HG02981 (cell line): ENCODE measurements around the gene HNF4A.

Experiments used
- ATAC-seq: cut with Tn5 transposase; IDR thresholded peaks from one replicate; pipeline ENCODE4 v1.9.1; 2021; ENCODE audit warnings: mild to moderate bottlenecking, moderate library complexity; ENCODE audit not compliant: unreplicated experiment

Gene HNF4A

DNA sequence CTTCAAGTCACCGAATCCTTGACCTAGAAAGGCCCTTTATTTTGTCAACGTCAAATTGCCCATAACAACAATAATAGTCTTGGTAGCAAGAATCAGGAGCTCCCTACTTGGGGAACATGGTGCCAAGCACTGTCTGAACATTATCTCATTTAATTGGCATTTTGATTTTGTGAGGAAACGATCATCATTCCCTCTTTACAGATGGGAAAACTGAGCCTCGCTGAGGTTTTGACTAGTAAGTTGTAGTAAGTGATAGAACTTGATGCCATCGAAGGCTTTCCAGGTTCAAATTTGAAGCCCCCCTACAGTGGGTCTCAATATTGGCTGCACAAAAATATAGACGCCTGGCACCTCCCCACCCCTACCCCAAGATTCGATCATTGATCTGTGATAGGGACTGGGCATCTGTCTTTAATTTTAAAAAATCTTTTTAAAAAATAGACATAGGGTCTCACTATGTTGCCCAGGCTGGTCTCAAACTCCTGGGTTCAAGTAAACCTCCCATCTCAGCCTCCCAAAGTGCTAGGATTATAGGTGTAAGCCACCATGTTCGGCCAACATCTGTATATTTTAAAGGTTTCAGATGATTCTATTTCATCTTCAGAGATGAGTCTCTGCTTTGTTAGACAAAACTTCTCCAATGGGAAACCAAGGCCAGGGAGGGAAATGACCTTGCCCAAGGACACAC lies 36.7 kb downstream of the HNF4A start:
- no peak for ATAC-seq

GRCh38 chr20:44392776-44393607 lies 37.5 kb downstream of the HNF4A start:
- ATAC-seq, result no peak

DNA sequence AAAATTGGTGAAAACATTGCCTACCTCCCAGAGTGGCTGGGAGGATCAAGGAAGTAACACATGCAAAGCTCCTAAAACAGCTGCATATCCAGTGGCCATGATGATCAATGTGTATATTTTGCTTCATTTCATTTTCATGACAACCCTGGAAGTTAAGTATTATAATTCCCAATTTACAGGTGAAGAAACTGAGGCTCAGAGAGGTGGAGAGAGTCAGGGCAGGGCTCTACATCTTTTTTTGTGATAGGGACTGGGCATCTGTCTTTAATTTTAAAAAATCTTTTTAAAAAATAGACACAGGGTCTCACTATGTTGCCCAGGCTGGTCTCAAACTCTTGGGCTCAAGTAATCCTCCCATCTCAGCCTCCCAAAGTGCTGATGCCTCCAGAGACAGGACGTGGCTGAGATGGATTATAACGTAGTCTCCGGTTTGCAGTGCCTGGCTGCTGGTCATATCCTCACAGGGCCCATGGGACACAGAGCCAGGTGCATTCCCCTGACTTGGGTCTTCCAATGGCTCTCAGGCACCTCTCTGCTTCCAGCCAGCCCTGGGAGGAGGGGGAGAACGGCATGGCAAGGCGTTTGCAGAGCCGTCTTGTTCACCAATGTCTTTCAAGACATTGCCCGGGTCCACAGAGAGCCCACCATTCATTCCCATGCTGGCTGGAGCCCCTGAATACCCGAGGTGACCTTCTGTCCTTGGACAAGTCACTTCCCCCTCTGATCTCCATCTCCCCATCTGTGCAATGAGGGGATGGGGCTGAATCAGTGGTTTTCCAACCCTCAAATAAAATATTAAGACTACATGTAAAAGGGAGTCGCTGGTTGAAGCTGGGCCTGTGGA lies 38.3 kb downstream of the HNF4A start:
- ATAC-seq, result no peak

- ATAC-seq, result no peak
These were observed 38.9 kb downstream of the HNF4A start for GRCh38 chr20:44394452-44394701.

DNA sequence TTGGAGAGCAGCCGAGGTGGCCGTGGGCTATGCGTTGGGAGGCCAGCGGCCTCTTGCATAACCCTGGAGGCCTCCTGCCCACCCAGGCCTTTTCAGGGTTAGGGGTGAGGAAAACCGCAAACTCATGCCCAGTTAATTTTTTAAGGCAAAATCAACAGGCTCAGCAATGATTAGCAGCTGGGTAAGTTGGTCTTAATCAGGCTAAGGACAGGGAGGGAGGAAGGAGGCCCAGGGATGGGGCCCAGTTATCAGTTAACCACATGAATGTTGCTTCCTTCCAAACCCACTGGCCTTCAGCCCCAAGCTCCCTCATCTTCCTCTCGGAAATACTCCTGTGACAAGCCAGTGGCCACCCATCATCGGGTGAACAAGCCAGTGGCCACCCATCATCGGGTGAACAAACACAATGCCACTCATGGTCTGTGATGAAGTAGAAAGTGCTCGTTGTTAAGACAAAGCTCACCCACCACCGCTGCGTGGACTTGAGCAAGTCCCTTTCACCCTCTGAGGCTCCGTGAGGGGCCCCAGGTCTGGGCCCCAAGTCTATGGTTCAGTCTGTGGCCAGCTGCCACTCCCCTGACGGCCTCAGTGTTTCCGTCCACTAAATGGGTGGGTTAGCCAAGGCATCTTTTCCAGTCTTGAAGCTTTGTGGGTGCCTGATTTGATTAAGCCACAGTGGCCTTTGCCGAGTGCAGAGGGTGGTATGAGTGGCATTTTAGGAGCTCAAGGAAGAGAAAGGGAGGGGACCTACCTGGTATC lies 39.4 kb downstream of the HNF4A start:
- ATAC-seq, result no peak

DNA sequence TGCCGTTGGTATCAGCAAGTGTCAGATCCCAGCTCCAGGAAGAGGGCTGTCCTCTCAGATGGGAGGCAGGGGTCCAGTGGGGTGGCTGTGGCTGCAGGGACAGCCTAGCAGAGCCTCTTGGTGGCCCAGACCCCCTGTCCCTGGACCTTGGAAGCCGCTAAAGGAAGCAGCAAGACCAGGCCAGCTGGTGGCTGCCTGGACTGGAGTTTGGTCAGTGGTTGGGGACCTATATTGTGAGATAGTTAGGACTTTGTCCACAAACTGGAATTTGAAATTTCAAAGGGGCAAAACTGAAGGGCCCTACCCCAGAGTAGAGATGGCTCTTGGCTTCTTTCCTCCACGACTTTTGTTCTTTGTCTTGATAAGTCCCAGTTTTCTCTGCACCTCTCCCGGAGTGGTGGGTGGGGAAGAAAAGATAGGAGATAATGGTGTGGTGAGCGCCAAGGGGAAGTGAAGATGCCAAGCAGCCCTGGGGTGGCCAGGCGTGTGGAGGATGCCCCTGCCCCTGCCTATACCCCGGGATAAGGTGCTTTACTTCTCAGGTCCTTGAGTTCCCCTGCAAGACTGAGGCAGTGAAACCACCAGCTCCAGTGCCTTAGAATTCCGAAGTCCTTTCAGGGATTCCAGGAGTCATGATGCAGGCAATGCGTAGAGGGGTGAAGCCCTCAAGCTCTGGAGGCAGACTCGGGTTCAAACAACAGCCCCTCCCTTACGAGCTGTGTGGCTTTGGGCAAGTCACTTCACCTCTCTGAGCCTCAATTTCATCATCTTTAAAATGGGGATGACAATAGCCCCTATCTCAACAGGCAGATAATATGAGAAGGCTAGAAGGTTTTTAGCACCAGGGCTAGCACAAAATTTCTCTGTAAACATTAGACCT lies 40.2 kb downstream of the HNF4A start:
- no peak for ATAC-seq

DNA sequence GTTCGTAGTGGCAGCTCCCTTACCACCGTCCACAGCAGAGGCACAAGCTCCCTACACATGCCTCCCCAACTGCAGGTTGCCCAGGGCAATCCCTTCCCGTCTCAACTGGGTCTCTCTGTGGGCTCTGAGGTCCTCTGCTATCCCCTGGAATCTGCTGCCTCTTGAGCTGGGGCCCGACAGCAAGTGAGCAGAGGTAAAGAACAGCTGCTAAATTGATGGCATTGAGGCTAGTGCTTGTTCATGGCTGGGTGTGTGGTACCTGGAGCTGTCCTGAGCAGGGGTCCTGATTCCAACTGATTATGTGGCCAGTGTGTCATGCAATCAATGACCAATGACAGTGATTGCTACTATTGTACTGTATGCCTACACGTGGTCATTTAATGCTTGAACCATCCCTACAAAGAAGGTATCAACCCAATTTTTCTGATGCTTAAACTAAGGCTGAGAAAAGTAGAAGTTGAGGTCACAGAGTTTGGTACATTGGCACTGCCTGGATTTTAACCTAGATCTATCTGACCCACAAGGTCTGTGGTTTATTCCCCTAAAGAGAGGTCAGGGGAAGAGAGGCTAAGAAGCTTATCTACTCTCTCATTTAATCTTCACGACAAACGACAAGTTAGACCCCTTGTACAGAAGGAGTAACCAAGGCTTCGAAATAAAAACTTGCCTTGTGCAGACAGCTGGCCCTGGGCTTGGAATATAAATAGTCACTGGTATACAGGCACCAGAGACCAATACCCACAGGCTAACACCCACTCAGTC lies 41.1 kb downstream of the HNF4A start:
- no peak for ATAC-seq

GRCh38 chr20:44398335-44398734 lies 42.8 kb downstream of the HNF4A start:
- ATAC-seq, result no peak

DNA sequence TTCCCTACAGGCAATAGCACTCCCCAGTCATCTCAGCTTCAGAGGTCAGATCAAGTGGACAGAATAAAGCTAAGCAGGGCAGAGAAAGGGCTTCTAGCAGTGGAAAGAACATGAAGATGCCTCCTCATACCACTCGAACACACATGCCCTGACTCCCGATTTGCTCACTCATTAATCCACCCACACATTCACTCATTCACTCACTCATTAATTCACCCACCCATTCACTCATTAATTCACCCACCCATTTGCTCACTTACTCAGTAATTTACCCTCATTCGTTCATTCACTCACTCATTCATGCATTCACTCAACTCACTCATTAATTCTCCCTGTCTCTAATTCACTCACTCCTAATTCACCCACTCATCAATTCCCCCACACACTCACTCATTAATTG lies 43.9 kb downstream of the HNF4A start:
- no peak for ATAC-seq

DNA sequence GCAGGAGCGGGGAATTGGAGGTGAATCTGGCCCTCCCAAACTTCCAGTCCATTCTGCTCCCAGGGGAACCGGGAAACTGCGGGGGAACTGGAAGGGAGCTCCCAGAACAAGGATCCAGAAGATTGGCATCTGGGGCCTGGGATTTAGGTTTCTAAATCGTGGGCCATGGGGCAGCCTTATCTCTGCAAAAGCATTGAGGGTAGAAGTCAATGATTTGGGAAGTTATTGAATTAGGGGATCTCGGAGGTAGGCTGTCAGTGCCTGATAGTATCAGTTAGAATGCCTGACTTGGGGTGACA lies 45.1 kb downstream of the HNF4A start:
- no peak for ATAC-seq

DNA sequence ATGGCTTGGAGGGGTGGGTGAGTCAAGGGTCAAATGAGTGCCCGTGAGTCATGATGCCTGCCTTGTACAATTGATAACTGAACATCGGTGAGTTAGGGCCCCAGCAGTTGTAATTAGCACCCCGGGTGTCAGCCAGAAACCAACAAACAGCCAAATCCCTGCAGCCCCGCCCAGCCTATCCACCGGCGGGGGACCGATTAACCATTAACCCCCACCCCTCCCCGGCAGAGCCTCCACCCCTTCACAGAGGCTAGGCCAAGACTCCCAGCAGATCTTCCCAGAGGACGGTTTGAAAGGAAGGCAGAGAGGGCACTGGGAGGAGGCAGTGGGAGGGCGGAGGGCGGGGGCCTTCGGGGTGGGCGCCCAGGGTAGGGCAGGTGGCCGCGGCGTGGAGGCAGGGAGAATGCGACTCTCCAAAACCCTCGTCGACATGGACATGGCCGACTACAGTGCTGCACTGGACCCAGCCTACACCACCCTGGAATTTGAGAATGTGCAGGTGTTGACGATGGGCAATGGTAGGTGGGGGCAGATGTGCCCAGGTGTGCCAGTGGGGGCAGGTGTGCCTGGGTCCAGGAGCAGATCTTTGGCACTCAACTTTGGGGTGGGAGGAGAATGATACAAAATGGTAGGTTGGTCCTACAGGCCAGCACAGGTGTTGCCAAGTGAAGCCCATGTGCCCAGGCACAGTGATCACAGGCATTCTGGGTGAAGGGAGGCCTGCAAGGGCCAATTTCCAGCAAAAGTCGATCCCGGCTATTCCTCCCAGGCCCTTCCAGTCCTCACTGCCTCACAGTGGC lies 45.7 kb downstream of the HNF4A start:
- no peak for ATAC-seq

- no peak for ATAC-seq
These were observed 46.4 kb downstream of the HNF4A start for GRCh38 chr20:44401770-44402390.

DNA sequence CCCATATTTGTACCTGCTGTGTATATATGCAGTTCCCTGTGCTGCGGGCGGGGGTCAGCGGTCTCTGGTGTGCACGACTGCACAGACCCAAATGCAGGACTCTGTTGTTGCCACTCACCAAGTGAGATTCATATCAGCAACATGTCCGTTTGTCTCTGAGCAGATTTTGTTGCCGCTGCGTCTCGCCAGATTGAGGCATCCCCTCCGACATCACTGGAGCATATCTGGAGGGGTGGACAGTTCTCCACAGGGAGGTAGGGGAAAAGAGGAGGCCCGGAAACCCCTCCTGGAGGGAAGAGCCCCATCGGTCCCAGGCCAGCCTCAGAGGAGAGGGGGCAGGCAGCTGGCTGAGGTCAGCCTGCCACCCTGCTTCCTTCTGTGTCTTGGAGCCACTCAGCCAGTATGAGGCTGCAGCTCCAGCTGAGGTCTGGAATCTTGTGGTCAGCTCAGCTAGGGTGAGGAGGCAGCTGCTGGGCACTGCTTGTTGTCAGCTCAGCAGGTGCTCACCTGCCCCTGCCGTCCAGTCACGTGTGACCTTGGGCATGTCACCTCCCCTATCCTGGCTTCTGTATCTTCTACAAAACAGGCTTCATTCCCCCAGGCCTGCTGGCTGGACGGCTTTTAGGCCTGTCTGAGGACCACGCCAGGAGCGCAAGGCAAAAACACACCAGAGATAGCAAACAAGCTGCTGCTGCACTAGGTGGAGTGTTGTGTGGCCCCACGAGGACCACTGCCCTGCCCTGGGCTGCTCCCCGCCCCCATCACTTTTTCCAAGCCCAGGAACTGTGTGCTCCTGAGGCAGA lies 47.1 kb downstream of the HNF4A start:
- no peak for ATAC-seq

DNA sequence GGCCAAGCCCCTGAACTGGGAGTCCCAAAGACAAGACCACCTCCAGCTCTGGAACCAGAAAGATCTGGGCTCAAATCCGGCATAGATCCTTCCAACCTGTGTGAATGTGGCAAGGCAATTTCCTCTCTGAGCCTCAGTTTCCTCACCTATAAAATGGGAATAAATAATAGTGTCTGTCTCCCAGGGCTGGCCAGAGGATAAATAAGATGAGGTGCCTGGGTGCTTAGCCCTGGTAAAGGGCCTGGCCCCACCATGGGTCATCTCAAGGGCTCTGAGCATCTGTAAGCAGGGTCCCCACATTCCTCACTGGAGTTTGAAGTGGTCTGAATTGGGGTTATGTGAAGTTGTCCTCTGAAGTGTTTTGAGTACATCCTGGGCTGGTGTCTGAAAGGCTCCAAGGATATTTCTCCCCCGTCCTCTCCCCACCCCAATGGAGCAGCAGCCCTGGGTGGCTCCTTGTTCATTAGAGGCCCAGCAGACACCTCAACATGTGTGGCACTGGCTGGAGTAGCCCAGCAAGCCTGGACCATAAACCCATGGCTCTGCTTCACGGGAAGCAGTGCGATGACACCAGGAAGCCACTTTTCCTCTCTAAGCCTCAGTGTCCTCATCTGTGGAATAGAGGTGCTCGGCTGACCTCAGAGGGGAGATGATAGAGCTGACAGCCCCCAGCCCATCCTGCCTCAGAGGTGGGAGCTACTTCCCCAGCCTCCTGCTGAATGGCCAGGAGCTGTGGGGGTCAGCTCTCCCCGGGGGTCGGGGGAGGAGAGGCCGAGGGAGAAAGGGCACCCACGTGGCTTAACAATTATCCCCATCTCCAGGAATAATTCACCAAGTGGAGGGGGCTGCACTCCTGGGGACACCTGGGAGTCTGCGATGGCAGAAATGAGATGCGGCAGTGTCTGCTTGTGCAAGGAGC lies 48.0 kb downstream of the HNF4A start:
- ATAC-seq, result no peak

DNA sequence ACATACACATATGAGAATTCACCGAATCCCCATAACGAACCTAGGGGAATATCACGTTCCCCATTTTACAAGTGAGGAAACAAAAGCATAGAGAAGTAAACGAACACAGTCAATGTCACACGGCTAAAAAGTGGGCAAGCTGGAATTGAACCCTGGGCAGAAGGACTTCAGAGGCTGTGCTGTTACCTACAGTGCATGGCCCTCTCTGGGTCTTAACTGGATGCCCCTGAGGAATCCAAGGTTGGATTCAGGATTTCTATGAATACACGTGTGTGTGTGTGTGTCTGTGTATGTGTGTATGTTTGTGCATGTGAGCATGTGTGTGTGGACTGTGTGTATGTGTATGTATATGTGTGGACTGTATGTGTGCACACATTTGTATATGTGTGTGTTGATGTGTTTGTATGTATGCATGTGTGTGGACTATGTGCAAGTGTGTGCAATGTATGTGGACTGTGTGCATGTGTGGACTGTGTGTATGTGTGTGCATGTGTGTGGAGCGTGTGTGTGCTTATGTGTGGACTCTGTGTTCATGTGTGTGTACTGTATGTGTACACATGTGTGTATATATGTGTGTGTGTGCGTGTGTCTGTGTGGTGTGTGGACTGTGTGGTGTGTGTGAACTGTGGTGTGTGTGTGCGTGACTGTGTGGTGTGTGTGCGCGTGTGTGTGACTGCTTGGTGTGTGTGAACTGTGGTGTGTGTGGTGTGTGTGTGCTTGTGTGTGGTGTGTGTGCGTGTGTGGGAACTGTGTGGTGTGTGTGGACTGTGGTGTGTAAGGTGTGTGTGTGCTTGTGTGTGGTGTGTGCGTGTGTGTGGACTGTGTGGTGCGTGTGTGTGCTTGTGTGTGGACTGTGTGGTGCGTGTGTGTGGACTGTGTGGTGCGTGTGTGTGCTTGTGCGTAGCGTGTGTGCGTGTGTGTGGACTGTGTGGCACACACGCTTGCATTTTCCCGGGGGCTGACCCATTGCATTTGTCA lies 49.0 kb downstream of the HNF4A start:
- no peak for ATAC-seq
